A673 (cell line): ENCODE results near the gene KIF12.

Experiments
- EZH2 ChIP-seq: fragments of 200-600 bp; sonication (generic); IDR thresholded peaks from 2 replicates; pipeline ENCODE4 v1.6.1; 2017; ENCODE audit warnings: borderline replicate concordance, low read depth, mild to moderate bottlenecking, mixed read lengths, antibody characterized with exemption, low read length; ENCODE audit not compliant: poor library complexity, severe bottlenecking
- TF ChIP-seq, protein P1 (sequence below): fragments of 300-800, 200-600 bp; sonication (generic); conservative IDR thresholded peaks from 2 replicates; pipeline ENCODE4 v1.5.1; 2017; ENCODE audit warnings: low read depth, mild to moderate bottlenecking, antibody characterized with exemption, low read length, moderate library complexity, mixed read lengths

DNA sequence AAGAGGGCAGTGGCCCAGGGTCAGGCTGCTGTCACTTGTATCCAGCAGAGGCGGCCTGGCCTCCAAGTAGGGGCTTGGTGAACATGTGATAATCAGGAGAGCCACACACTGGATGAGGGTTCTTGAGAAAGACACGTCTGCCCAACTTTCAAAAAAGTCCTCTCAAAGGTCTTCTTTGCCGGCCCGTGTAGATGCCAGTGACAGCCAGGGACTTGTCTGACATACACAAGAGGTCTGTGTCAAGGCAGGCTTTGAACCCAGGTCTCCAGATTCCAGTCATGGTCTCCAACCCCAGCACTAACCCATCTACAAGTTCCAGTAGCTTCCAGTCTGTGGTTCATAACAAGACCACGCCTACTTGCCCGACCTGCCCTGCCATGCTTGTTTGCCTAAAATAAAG is 13.1 kb downstream of the KIF12 start:
- TF ChIP-seq, protein P1, sequence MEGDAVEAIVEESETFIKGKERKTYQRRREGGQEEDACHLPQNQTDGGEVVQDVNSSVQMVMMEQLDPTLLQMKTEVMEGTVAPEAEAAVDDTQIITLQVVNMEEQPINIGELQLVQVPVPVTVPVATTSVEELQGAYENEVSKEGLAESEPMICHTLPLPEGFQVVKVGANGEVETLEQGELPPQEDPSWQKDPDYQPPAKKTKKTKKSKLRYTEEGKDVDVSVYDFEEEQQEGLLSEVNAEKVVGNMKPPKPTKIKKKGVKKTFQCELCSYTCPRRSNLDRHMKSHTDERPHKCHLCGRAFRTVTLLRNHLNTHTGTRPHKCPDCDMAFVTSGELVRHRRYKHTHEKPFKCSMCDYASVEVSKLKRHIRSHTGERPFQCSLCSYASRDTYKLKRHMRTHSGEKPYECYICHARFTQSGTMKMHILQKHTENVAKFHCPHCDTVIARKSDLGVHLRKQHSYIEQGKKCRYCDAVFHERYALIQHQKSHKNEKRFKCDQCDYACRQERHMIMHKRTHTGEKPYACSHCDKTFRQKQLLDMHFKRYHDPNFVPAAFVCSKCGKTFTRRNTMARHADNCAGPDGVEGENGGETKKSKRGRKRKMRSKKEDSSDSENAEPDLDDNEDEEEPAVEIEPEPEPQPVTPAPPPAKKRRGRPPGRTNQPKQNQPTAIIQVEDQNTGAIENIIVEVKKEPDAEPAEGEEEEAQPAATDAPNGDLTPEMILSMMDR: no peak
- TF ChIP-seq EZH2: no peak
